BLaER1 (cell line): ENCODE results near the gene DUS2.
"Not testable (repeated sequence)": the region's sequence is repeated elsewhere in the genome, so short reads cannot be mapped to it uniquely, and the experiment has no call there.

Experiments used
- H3K27ac ChIP-seq: shearing (Covaris generic); formaldehyde crosslinking; 2 replicates; pipeline ENCODE4 v1.8.1; 2022
- H3K27me3 ChIP-seq: shearing (Covaris generic); formaldehyde crosslinking; 2 replicates; pipeline ENCODE4 v1.8.1; 2022
- H3K36me3 ChIP-seq: shearing (Covaris generic); formaldehyde crosslinking; 2 replicates; pipeline ENCODE4 v1.8.1; 2022
- H3K4me1 ChIP-seq: shearing (Covaris generic); formaldehyde crosslinking; 2 replicates; pipeline ENCODE4 v1.8.1; 2022
- H3K4me2 ChIP-seq: shearing (Covaris generic); formaldehyde crosslinking; 2 replicates; pipeline ENCODE4 v1.8.1; 2022
- H3K4me3 ChIP-seq: shearing (Covaris generic); formaldehyde crosslinking; 2 replicates; pipeline ENCODE4 v1.8.1; 2022
- H3K9ac ChIP-seq: shearing (Covaris generic); formaldehyde crosslinking; 2 replicates; pipeline ENCODE4 v1.8.1; 2022
- H3K9me3 ChIP-seq: shearing (Covaris generic); formaldehyde crosslinking; 2 replicates; pipeline ENCODE4 v1.8.1; 2022
- H4K20me1 ChIP-seq: shearing (Covaris generic); formaldehyde crosslinking; 2 replicates; pipeline ENCODE4 v1.8.1; 2022
- Cebpa-rat ChIP-seq: shearing (Covaris generic); IDR thresholded peaks from 2 replicates; pipeline ENCODE4 v1.8.1; 2022

Gene DUS2

DNA sequence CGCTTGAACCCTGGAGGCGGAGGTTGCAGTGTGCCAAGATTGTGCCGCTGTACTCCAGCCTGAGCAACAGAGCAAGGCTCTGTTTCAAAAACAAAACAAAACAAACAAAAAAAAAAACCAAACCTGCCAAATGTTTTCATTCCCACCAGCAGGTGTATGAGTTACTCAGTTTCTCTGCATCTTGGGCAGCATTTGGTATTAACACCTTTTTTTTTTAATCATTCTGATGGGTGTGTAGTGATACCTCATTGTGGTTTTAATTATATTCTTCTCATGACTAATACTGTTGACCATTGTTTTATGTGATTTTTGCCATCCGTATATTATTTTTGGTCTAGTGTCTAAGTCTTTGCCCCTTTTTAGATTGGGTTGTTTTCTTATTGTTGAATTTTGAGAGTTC is 77.4 kb downstream of the DUS2 start:
- no peaks in the 10 kb centered on the region; the same call in 1 of the 2 replicates for H3K4me1 ChIP-seq
- H3K27ac ChIP-seq = no peak overlapping the region
- no peak overlapping the region for H3K4me2 ChIP-seq
- H3K27me3 ChIP-seq = no peaks in the 10 kb centered on the region
- H3K9me3 ChIP-seq = peaks cover 42% of the 10 kb centered on the region
- H3K9ac ChIP-seq = no peak overlapping the region
- no peak overlapping the region for H3K4me3 ChIP-seq
- no peak for TF ChIP-seq Cebpa-rat
- peaks cover 100% of the 10 kb centered on the region for H4K20me1 ChIP-seq
- H3K36me3 ChIP-seq = peaks cover 31% of the 10 kb centered on the region

DNA sequence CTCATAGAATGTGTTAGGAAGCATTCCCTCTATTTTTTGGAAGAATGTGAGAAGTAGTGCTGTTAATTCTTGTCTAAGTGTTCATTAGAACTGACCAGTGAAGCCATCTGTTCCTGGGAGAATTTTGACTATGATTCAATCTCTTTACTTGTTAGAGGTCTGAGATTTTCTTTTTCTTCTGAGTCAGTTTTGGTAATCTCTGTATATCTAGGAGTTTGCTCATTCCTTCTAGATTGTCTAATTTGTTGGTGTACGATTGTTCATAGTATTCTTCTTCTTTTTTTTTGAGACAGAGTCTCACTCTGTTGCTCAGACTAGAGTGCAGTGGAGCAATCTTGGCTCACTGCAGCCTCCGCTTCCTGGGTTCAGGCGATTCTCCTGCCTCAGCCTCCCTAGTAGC is 82.5 kb downstream of the DUS2 start:
- no peak overlapping the region for H3K4me2 ChIP-seq
- H3K27ac ChIP-seq = no peak overlapping the region
- H3K36me3 ChIP-seq = peaks cover 35% of the 10 kb centered on the region
- H4K20me1 ChIP-seq = peaks cover 88% of the 10 kb centered on the region
- no peak overlapping the region for H3K9ac ChIP-seq
- H3K4me3 ChIP-seq = no peak overlapping the region
- no peaks in the 10 kb centered on the region for H3K4me1 ChIP-seq
- TF ChIP-seq Cebpa-rat = no peak
- H3K9me3 ChIP-seq = peaks cover 93% of the 10 kb centered on the region
- H3K27me3 ChIP-seq = no peaks in the 10 kb centered on the region

GRCh38 chr16:68107230-68107928 is 84.3 kb downstream of the DUS2 start:
- H3K4me2 ChIP-seq, H3K4me1 ChIP-seq, H3K27me3 ChIP-seq, H3K27ac ChIP-seq, H3K9ac ChIP-seq, H3K4me3 ChIP-seq: not testable (repeated sequence)
- Histone ChIP-seq H4K20me1 (peaks cover 88% of the 10 kb centered on the region), H3K36me3 (peaks cover 41% of the 10 kb centered on the region), H3K9me3 (peaks cover 95% of the 10 kb centered on the region)

GRCh38 chr16:68109156-68109555 is 86.1 kb downstream of the DUS2 start:
- peaks cover 90% of the 10 kb centered on the region for H3K9me3 ChIP-seq
- H4K20me1 ChIP-seq = peaks cover 88% of the 10 kb centered on the region
- H3K9ac ChIP-seq = not testable (repeated sequence)

DNA sequence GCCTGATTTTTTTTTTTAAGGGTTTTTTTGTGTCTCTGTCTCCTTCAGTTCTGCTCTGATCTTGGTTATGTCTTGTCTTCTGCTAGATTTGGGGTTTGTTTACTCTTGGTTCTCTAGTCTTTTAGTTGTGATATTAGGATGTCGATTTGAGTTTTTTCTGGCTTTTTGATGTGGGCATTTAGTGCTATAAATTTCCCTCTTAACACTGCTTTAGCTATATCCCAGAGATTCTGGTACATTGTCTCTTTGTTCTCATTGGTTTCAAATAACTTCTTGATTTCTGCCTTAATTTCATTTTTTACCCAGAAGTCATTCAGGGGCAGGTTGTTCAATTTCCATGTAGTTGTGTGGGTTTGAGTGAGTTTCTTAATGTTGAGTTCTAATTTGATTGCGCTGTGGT is 87.5 kb downstream of the DUS2 start:
- not testable (repeated sequence) for H3K4me3 ChIP-seq, H3K27me3 ChIP-seq, H3K4me1 ChIP-seq, H3K27ac ChIP-seq, H3K4me2 ChIP-seq, H3K9ac ChIP-seq
- peaks cover 90% of the 10 kb centered on the region for H4K20me1 ChIP-seq
- H3K36me3 ChIP-seq = peaks cover 33% of the 10 kb centered on the region
- H3K9me3 ChIP-seq = peaks cover 76% of the 10 kb centered on the region

More at GRCh38 chr16:68109156-68109555, 86.1 kb downstream of the DUS2 start:
- H3K36me3 ChIP-seq = peaks cover 46% of the 10 kb centered on the region
- not testable (repeated sequence) for H3K27ac ChIP-seq, H3K4me3 ChIP-seq, H3K4me1 ChIP-seq, H3K27me3 ChIP-seq, H3K4me2 ChIP-seq

DNA sequence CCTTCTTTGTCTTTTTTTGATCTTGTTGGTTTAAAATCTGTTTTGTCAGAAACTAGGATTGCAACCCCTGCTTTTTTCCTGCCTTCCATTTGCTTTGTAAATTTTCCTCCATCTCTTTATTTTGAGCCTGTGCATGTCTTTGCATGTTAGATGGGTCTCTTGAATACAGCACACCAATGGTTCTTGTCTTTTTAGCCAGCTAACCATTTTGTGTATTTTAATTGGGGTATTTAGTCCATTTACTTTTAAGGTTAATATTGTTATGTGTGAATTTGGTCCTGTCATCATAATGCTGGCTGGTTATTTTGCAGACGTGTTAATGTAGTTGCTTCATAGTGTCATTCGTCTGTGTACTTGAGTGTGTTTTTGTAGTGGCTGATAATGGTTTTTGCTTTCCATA is 88.3 kb downstream of the DUS2 start:
- no peak overlapping the region for H3K4me2 ChIP-seq
- no peaks in the 10 kb centered on the region for H3K27me3 ChIP-seq
- peaks cover 68% of the 10 kb centered on the region for H3K9me3 ChIP-seq
- H3K4me3 ChIP-seq = no peak overlapping the region
- no peak overlapping the region for H3K27ac ChIP-seq
- H3K4me1 ChIP-seq = no peaks in the 10 kb centered on the region
- H4K20me1 ChIP-seq = peaks cover 93% of the 10 kb centered on the region
- H3K9ac ChIP-seq = no peak overlapping the region
- H3K36me3 ChIP-seq = peaks cover 27% of the 10 kb centered on the region
- TF ChIP-seq Cebpa-rat = no peak

GRCh38 chr16:68113059-68113761 is 90.1 kb downstream of the DUS2 start:
- peaks cover 97% of the 10 kb centered on the region for H4K20me1 ChIP-seq
- no peak overlapping the region for H3K27ac ChIP-seq
- no peak for TF ChIP-seq Cebpa-rat
- H3K27me3 ChIP-seq = no peaks in the 10 kb centered on the region
- peaks cover 20% of the 10 kb centered on the region for H3K36me3 ChIP-seq
- no peaks in the 10 kb centered on the region for H3K4me1 ChIP-seq
- no peak overlapping the region for H3K9ac ChIP-seq
- H3K4me2 ChIP-seq = no peak overlapping the region
- H3K9me3 ChIP-seq = peaks cover 50% of the 10 kb centered on the region
- no peak overlapping the region for H3K4me3 ChIP-seq

DNA sequence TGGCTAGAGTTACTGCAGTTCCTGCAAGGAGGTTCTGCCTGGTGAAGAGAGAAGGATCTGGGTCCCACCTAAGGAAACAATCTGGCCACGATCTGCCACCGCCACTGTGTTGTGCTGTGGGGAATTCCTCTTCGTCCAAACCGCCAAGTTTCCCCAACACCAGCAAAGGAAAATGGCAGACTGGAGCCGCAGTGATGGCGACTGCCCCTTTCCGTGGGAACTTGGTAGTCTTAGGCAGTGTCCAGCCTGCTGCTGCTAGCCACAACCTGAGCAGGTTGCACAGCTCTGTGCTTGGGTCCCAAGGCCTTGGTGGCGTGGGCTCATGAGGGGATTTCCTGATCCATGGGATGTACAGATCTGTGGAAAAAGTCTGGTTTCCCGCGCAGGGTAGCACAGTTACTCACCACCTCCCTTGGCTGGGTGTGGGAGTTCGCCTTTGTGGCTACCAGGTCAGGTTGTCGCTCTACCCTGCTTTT is 90.7 kb downstream of the DUS2 start:
- Histone ChIP-seq H3K9me3 (peaks cover 44% of the 10 kb centered on the region), H3K36me3 (peaks cover 20% of the 10 kb centered on the region), H3K9ac (no peak overlapping the region), H3K4me2 (no peak overlapping the region), H3K4me1 (no peaks in the 10 kb centered on the region), H3K27me3 (no peaks in the 10 kb centered on the region), H4K20me1 (peaks cover 99% of the 10 kb centered on the region), H3K4me3 (no peak overlapping the region), H3K27ac (no peak overlapping the region)
- TF ChIP-seq Cebpa-rat = no peak

GRCh38 chr16:68114939-68115338 is 91.9 kb downstream of the DUS2 start:
- H3K4me1 ChIP-seq, H3K27ac ChIP-seq, H3K9ac ChIP-seq, H3K4me2 ChIP-seq, H3K4me3 ChIP-seq, H3K27me3 ChIP-seq: not testable (repeated sequence)
- peaks cover 32% of the 10 kb centered on the region for H3K9me3 ChIP-seq
- peaks cover 20% of the 10 kb centered on the region for H3K36me3 ChIP-seq
- peaks cover 99% of the 10 kb centered on the region for H4K20me1 ChIP-seq

DNA sequence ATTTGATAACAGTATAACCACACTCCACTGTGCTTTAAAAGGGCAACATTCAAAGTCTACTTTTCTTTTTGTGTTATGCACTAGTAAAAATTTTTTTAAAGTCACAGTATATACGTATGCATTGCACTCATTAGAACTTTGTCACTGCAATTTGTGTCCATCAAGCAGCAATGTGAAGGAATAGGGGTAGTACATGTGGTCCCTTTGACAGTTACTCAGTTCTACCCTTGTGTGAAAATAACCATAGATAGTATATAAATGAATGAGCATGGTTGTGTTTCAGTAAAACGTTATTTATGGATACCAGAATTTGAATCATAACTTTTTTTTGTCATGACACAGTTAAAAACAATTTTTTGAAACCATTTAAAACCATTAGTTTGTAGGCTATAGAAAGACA is 92.8 kb downstream of the DUS2 start:
- no peaks in the 10 kb centered on the region for H3K27me3 ChIP-seq
- H4K20me1 ChIP-seq = peaks cover 100% of the 10 kb centered on the region
- no peaks in the 10 kb centered on the region for H3K4me1 ChIP-seq
- H3K4me3 ChIP-seq = no peak overlapping the region
- H3K27ac ChIP-seq = no peak overlapping the region
- peaks cover 23% of the 10 kb centered on the region for H3K9me3 ChIP-seq
- H3K4me2 ChIP-seq = no peak overlapping the region
- H3K36me3 ChIP-seq = peaks cover 17% of the 10 kb centered on the region; the same call in 1 of the 2 replicates
- H3K9ac ChIP-seq = no peak overlapping the region
- TF ChIP-seq Cebpa-rat = no peak
